Left lung (tissue), 10 donors: ENCODE data around the gene TNFRSF1B. TPM values are rescaled to one million over a fixed set of nuclear protein-coding genes. Genes with fewer than 3 reads are reported as not detected.

Source experiments
- ATAC-seq: fragments of 200-7000 bp; cut with Tn5 transposase; one replicate; pipeline ENCODE4 v1.9.1; 2020; ENCODE audit warnings: moderate library complexity
- DNase-seq, 4 donors: peaks; one replicate each; pipeline ENCODE4 v3.0.0-alpha.2; 2013 to 2020
- H3K27ac ChIP-seq, 2 donors: fragments of 200-600 bp; sonication (generic) in 1 of 2; one replicate each; pipeline versions ENCODE4 v1.5.0 to v1.8.0; 2020 to 2021
- H3K27me3 ChIP-seq, 2 donors: fragments of 200-600 bp; sonication (generic) in 1 of 2; one replicate each; pipeline versions ENCODE4 v1.5.0 to v1.8.0; 2020 to 2021
- H3K36me3 ChIP-seq, 2 donors: fragments of 200-600 bp; sonication (generic) in 1 of 2; one replicate each; pipeline versions ENCODE4 v1.5.0 to v1.8.0; 2020 to 2021
- H3K4me1 ChIP-seq, 2 donors: fragments of 200-600 bp; one replicate each; pipeline ENCODE4 v1.8.0; 2021
- H3K4me3 ChIP-seq, 2 donors: fragments of 200-600 bp; sonication (generic) in 1 of 2; one replicate each; pipeline versions ENCODE4 v1.5.0 to v1.8.0; 2020 to 2021; ENCODE audit warnings: mild to moderate bottlenecking in 1 of 2
- H3K9me3 ChIP-seq, 2 donors: fragments of 200-600 bp; sonication (generic) in 1 of 2; one replicate each; pipeline versions ENCODE4 v1.5.0 to v1.8.0; 2020 to 2021
- intact Hi-C, 2 donors: fragments of 100-400 bp; cut with DNase I; formaldehyde crosslinking; loops; one replicate each; pipeline versions ENCODE4 v1.11.2 to v1.14.2; 2022
- polyA plus RNA-seq, 6 donors: library from polyadenylated mRNA; unstranded; fragments of 120-200 nt; gene quantifications; one replicate each; pipeline ENCODE4 v1.2.1, GENCODE V29; 2013; ENCODE audit not compliant: insufficient read length in 6 of 6
- total RNA-seq, 2 donors: library from RNA; stranded (reverse); fragmentation: NEBNext Ultra II Directional; extraction: Animal tissue kit (Norgen Biotek cat#: 25700); gene quantifications; one replicate each; pipeline ENCODE4 v1.2.1, GENCODE V29; 2021
- TF ChIP-seq, protein P1 (sequence below), 2 donors: fragments of 200-600 bp; sonication (generic) in 1 of 2; IDR thresholded peaks; one replicate each; pipeline versions ENCODE4 v1.5.0 to v1.8.0; 2021; ENCODE audit warnings: antibody characterized with exemption in 2 of 2
- donor health status: DM: no; HTN: yes; CAD: no.
- donor health status: DM: no; HTN: no; CAD: no.

TNFRSF1B gene
- total and polyA plus RNA-seq, 8 donors, result 15.0 to 109 (median 17.9) TPM

- Histone ChIP-seq H3K36me3 (peaks cover 0 to 11% of the 10 kb centered on the region in 2 donors), H3K27ac (peak overlapping the region; percentile 10 to 94), H3K27me3 (no peaks in the 10 kb centered on the region), H3K9me3 (no peaks in the 10 kb centered on the region), H3K4me1 (peaks cover 15 to 90% of the 10 kb centered on the region in 2 donors), H3K4me3 (peak overlapping the region in 1 of 2 donors; percentile 95)
- ATAC-seq, result no peak
- TF ChIP-seq, protein P1, sequence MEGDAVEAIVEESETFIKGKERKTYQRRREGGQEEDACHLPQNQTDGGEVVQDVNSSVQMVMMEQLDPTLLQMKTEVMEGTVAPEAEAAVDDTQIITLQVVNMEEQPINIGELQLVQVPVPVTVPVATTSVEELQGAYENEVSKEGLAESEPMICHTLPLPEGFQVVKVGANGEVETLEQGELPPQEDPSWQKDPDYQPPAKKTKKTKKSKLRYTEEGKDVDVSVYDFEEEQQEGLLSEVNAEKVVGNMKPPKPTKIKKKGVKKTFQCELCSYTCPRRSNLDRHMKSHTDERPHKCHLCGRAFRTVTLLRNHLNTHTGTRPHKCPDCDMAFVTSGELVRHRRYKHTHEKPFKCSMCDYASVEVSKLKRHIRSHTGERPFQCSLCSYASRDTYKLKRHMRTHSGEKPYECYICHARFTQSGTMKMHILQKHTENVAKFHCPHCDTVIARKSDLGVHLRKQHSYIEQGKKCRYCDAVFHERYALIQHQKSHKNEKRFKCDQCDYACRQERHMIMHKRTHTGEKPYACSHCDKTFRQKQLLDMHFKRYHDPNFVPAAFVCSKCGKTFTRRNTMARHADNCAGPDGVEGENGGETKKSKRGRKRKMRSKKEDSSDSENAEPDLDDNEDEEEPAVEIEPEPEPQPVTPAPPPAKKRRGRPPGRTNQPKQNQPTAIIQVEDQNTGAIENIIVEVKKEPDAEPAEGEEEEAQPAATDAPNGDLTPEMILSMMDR (IDR thresholded peaks at IDR 0.05), result no peak
- intact Hi-C loops, result no loop called here
- DNase-seq, result peak in 1 of 4 donors; percentile 12
Observed at GRCh38 chr1:12171206-12172041, 4.6 kb downstream of the TNFRSF1B start.

DNA sequence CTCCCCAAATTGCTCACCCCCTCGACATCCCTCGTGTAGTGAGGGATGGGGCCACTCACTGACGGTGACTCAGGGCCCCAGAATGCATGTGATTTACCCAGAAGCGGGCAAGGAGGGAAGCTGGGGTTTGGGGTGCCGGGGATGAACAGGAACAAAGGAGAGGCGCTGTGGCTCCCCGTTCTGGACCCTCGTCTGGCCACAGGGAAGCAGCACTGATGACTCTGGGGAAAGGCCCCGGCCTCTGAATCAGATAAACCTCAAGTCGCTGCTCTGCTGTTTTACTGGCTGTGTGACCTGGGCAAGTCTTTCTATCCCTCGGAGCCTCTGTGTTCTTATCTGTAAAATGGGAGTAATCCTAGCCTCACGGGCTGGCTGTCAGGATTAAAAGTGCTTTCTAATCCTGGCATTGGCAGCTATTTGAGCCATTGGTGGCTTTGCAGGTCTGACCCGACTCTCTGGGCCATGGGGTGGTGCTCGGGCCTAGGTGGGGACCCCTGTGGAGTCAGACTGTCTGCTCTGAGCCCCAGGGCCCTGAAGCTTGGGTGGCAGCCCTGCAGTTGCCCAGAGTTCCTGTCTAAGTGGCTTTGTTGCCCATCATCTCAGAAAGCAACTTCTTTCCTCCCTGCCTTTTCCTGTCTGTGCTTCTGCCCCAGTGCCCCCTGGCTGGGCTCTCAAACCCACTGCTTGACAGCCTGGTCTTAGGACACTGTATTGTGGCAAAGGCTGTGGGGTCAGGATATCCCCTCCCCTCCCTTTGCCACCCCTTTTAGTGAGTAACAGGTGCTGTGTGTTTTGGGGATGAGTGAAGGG lies 5.5 kb downstream of the TNFRSF1B start:
- peak overlapping the region; percentile 72 to 94 for H3K27ac ChIP-seq
- peak overlapping the region in 1 of 2 donors; percentile 95 for H3K4me3 ChIP-seq
- TF ChIP-seq, protein P1 (IDR thresholded peaks at IDR 0.05), result no peak
- intact Hi-C loops, result no loop called here
- no peaks in the 10 kb centered on the region for H3K9me3 ChIP-seq
- peaks cover 21 to 94% of the 10 kb centered on the region in 2 donors for H3K4me1 ChIP-seq
- ATAC-seq, result no peak
- peaks cover 0 to 11% of the 10 kb centered on the region in 2 donors for H3K36me3 ChIP-seq
- no peaks in the 10 kb centered on the region for H3K27me3 ChIP-seq
- peak in 1 of 4 donors; percentile 88 for DNase-seq

DNA sequence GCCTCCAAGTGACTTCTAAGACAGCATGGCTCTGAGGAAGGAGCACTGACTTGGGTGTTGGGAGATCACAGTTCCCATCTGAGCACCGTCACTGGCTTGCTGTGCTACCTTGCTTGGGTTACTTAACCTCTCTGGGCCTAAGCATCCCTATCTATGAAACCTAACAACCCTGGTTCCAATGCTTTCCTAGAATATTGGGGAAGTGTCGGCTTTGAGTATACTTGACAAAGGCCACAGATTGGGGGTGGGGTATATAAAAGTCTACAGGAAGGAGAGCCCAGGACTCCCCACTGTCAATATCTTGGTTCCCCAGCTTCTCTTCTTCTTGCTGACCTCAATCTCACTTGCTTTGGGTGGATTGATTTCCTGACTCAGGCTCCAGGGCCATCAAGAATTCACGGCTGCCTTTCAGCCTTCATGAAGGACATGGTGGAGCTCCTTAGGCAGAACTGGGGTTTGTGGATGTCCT lies 6.3 kb downstream of the TNFRSF1B start:
- TF ChIP-seq, protein P1 (IDR thresholded peaks at IDR 0.05), result no peak
- Histone ChIP-seq H3K36me3 (peaks cover 0 to 11% of the 10 kb centered on the region in 2 donors), H3K4me3 (peak overlapping the region in 1 of 2 donors; percentile 95), H3K27ac (peak overlapping the region; percentile 72 to 94), H3K27me3 (no peaks in the 10 kb centered on the region), H3K4me1 (peaks cover 29 to 98% of the 10 kb centered on the region in 2 donors), H3K9me3 (no peaks in the 10 kb centered on the region)
- DNase-seq (no peak), ATAC-seq (no peak)
- intact Hi-C loops, result no loop called here

DNA sequence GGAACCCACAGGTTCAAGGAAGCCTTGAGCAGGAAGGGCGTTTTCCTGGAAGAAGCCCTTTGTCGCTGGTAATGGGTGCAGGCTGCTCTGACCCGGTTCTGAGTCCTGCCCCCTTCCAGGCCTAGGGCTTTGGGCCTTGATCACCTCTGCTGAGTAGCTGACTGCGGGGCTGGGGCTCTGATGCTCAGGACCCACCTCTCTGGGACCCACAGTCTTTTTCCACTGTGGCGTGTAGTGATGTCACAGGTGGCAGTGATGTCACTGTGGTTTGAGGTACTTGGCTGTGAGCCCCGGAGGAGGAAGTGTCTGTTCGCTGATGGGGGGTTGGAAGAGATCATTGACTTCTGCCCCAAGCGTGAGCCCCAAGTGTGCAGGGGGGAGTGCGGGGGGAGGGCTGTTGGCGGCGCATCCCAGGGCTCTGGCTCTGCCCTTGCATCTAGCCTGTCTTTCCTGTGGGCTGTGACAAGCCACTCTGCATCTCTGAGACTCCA lies 6.9 kb downstream of the TNFRSF1B start:
- H3K27ac ChIP-seq, result peak overlapping the region; percentile 72 to 94
- H3K36me3 ChIP-seq, result peaks cover 0 to 11% of the 10 kb centered on the region in 2 donors
- TF ChIP-seq, protein P1 (IDR thresholded peaks at IDR 0.05), result no peak
- DNase-seq (peak in 2 of 4 donors; percentile 83), ATAC-seq (peak; percentile 47)
- no peaks in the 10 kb centered on the region for H3K27me3 ChIP-seq
- no peaks in the 10 kb centered on the region for H3K9me3 ChIP-seq
- H3K4me3 ChIP-seq, result peak overlapping the region in 1 of 2 donors; percentile 95
- intact Hi-C loops, result no loop called here
- peaks cover 35 to 100% of the 10 kb centered on the region in 2 donors for H3K4me1 ChIP-seq
